Loucy (cell line): ENCODE results near the gene UXT.

Source experiments
- CTCF ChIP-seq: fragments of 200-600 bp; sonication (generic); conservative IDR thresholded peaks from 2 replicates; pipeline ENCODE4 v1.5.1; 2014; ENCODE audit warnings: mild to moderate bottlenecking, antibody characterized with exemption, low read length
- EZH2phosphoT487 ChIP-seq: fragments of 200-600 bp; IDR thresholded peaks from 2 replicates; pipeline ENCODE4 v1.6.1; 2018; ENCODE audit warnings: antibody characterized with exemption, mild to moderate bottlenecking, moderate library complexity, borderline replicate concordance

- TF ChIP-seq CTCF (no peak), EZH2phosphoT487 (no peak)
Measured at GRCh38 chrX:47619486-47620302, 39.3 kb downstream of the UXT start, which contains the start of gene SYN1.
